Adrenal gland (tissue), 5 donors: ENCODE data around the gene ARF6.

Experiments used
- CTCF ChIP-seq, 6 experiments: fragments of 450-650 bp in 4 of 6; fragments of 200-600 bp in 2 of 6; sonication (generic) in 1 of 6; IDR thresholded peaks; 1 replicate in 5 of 6; 2 replicates in 1 of 6; pipeline versions ENCODE4 v1.5.1 to v1.8.0; 2016 to 2021; ENCODE audit warnings: antibody characterized with exemption in 6 of 6, mild to moderate bottlenecking in 2 of 6, moderate library complexity in 1 of 6
- POLR2A ChIP-seq, 2 donors: fragments of 450-650 bp; IDR thresholded peaks; one replicate each; pipeline ENCODE4 v1.6.1; 2017; ENCODE audit warnings: antibody characterized with exemption in 2 of 2, mild to moderate bottlenecking in 2 of 2, moderate library complexity in 1 of 2
- donor health status: DM: no; HTN: no; CAD: no.

GRCh38 chr14:49893309-49894213, 679 bp downstream of the ARF6 start:
- TF ChIP-seq CTCF (IDR thresholded peaks at IDR 0.05): no peak
- no peak for TF ChIP-seq POLR2A (IDR thresholded peaks at IDR 0.05)
